Upper lobe of left lung (tissue), 6 donors: ENCODE data around the gene LBX2. TPM values are rescaled to one million over a fixed set of nuclear protein-coding genes. Genes with fewer than 3 reads are reported as not detected.
A peak's percentile ranks its signal among the peaks of the same experiment; 100 is the strongest.

Experiments used
- ATAC-seq, 2 donors: fragments of 200-7000 bp; cut with Tn5 transposase; one replicate each; pipeline ENCODE4 v1.9.1; 2022; ENCODE audit warnings: mild to moderate bottlenecking in 2 of 2, moderate library complexity in 2 of 2; ENCODE audit not compliant: low FRiP score in 2 of 2
- DNase-seq, 2 donors: peaks; one replicate each; pipeline ENCODE4 v3.0.0-alpha.2; 2019 to 2020
- H3K27ac ChIP-seq, 4 donors: fragments of 200-600 bp; sonication (generic); one replicate each; pipeline ENCODE4 v1.5.1; 2016 to 2019
- H3K27me3 ChIP-seq, 4 donors: fragments of 200-600 bp; sonication (generic); one replicate each; pipeline ENCODE4 v1.5.1; 2017 to 2019
- H3K36me3 ChIP-seq, 4 donors: fragments of 200-600 bp; sonication (generic); one replicate each; pipeline ENCODE4 v1.5.1; 2016 to 2019
- H3K4me1 ChIP-seq, 4 donors: fragments of 200-600 bp; sonication (generic); one replicate each; pipeline ENCODE4 v1.5.1; 2018 to 2019
- H3K4me3 ChIP-seq, 4 donors: fragments of 200-600 bp; sonication (generic); one replicate each; pipeline ENCODE4 v1.5.1; 2017 to 2019; ENCODE audit warnings: mild to moderate bottlenecking in 2 of 4, moderate library complexity in 1 of 4
- H3K9me3 ChIP-seq, 4 donors: fragments of 200-600 bp; sonication (generic); one replicate each; pipeline ENCODE4 v1.5.1; 2018 to 2019
- CTCF ChIP-seq, 6 experiments: fragments of 450-650 bp in 4 of 6; fragments of 200-600 bp in 2 of 6; sonication (generic) in 2 of 6; IDR thresholded peaks; one replicate each; pipeline ENCODE4 v1.5.1; 2016 to 2019; ENCODE audit warnings: antibody characterized with exemption in 6 of 6
- EP300 ChIP-seq, 4 donors: sonication (generic); formaldehyde crosslinking; IDR thresholded peaks; one replicate each; pipeline ENCODE4 v1.5.1; 2017; ENCODE audit warnings: antibody characterized with exemption in 4 of 4, control low read depth in 2 of 4
- POLR2A ChIP-seq, 4 donors: fragments of 450-650 bp; IDR thresholded peaks; one replicate each; pipeline ENCODE4 v1.5.1; 2016 to 2017; ENCODE audit warnings: antibody characterized with exemption in 4 of 4, mild to moderate bottlenecking in 2 of 4
- POLR2AphosphoS5 ChIP-seq, 2 donors: sonication (generic); formaldehyde crosslinking; IDR thresholded peaks; one replicate each; pipeline ENCODE4 v1.5.1; 2017; ENCODE audit warnings: antibody characterized with exemption in 2 of 2
- WGBS, 2 donors: methylation state at CpG; one replicate each; pipeline ENCODE4 v1.1.5; 2017 to 2018; 5-methylcytosine and 5-hydroxymethylcytosine counted together
- total RNA-seq, 6 donors: library from RNA; depleted of rRNA in 4 of 6; stranded (reverse); fragments of >200 nt in 4 of 6; gene quantifications; one replicate each; pipeline versions ENCODE4 v1.1.0 to v1.2.1, GENCODE V29; 2016 to 2021
- donor health status: DM: no; HTN: no; CAD: no; lungs with moderate emphysema.
- donor health status: DM: no; HTN: yes; CAD: no; lungs with severe emphysema.

The LBX2 gene
- total RNA-seq, 6 donors from 2014 or later, result 1.3 to 8.4 (median 2.4) TPM

GRCh38 chr2:74536166-74536950 is 37.0 kb upstream of the LBX2 start:
- no peak overlapping the region for H3K4me3 ChIP-seq
- H3K36me3 ChIP-seq, result peaks cover 0 to 19% (median 6%) of the 10 kb centered on the region in 4 donors
- H3K9me3 ChIP-seq, result no peaks in the 10 kb centered on the region
- no peaks in the 10 kb centered on the region for H3K27me3 ChIP-seq
- ATAC-seq (no peak), DNase-seq (peak in 1 of 2 donors; percentile 58)
- 89 to 94% methylated on average over 20 to 21 of the region's 23 CpGs for WGBS, 2 donors
- peaks cover 2 to 10% (median 4%) of the 10 kb centered on the region in 4 donors for H3K4me1 ChIP-seq
- H3K27ac ChIP-seq, result no peak overlapping the region
- no peak for TF ChIP-seq CTCF (IDR thresholded peaks at IDR 0.05)
- no peak for TF ChIP-seq EP300 (IDR thresholded peaks at IDR 0.05)
- TF ChIP-seq POLR2AphosphoS5 (IDR thresholded peaks at IDR 0.05), result no peak
- TF ChIP-seq POLR2A (IDR thresholded peaks at IDR 0.05), result no peak

GRCh38 chr2:74535440-74535965 is 36.1 kb upstream of the LBX2 start:
- H3K9me3 ChIP-seq, result no peaks in the 10 kb centered on the region
- no peak overlapping the region for H3K4me3 ChIP-seq
- no peak overlapping the region for H3K27ac ChIP-seq
- TF ChIP-seq POLR2AphosphoS5 (IDR thresholded peaks at IDR 0.05) (no peak), CTCF (IDR thresholded peaks at IDR 0.05) (no peak), POLR2A (IDR thresholded peaks at IDR 0.05) (no peak), EP300 (IDR thresholded peaks at IDR 0.05) (no peak)
- 90 to 94% methylated on average over 9 to 10 of the region's 10 CpGs for WGBS, 2 donors
- H3K27me3 ChIP-seq, result no peaks in the 10 kb centered on the region
- H3K4me1 ChIP-seq, result peaks cover 11 to 18% (median 12%) of the 10 kb centered on the region in 4 donors
- no peak for ATAC-seq
- peaks cover 0 to 19% (median 6%) of the 10 kb centered on the region in 4 donors for H3K36me3 ChIP-seq
- no peak for DNase-seq

GRCh38 chr2:74534411-74534810 is 35.0 kb upstream of the LBX2 start:
- no peak for TF ChIP-seq EP300 (IDR thresholded peaks at IDR 0.05)
- no peak for TF ChIP-seq POLR2AphosphoS5 (IDR thresholded peaks at IDR 0.05)
- TF ChIP-seq POLR2A (IDR thresholded peaks at IDR 0.05), result no peak
- TF ChIP-seq CTCF (IDR thresholded peaks at IDR 0.05), result no peak

GRCh38 chr2:74533464-74533863 is 34.1 kb upstream of the LBX2 start:
- ATAC-seq, result no peak
- WGBS, 2 donors, result 86 to 92% methylated on average over 4 of the region's 4 CpGs

More at GRCh38 chr2:74534411-74534810, 35.0 kb upstream of the LBX2 start:
- Histone ChIP-seq H3K4me1 (peaks cover 11 to 19% (median 13%) of the 10 kb centered on the region in 4 donors), H3K27me3 (no peaks in the 10 kb centered on the region), H3K27ac (no peak overlapping the region), H3K9me3 (no peaks in the 10 kb centered on the region), H3K4me3 (no peak overlapping the region), H3K36me3 (peaks cover 0 to 19% (median 6%) of the 10 kb centered on the region in 4 donors)
- WGBS, 2 donors, result 79% methylated on average over 12 of the region's 12 CpGs; no CpG with 5 or more reads in 1 of the 2 donors
- no peak for ATAC-seq
- no peak for DNase-seq

More at GRCh38 chr2:74533464-74533863, 34.1 kb upstream of the LBX2 start:
- TF ChIP-seq POLR2A (IDR thresholded peaks at IDR 0.05) (no peak), EP300 (IDR thresholded peaks at IDR 0.05) (no peak), POLR2AphosphoS5 (IDR thresholded peaks at IDR 0.05) (no peak), CTCF (IDR thresholded peaks at IDR 0.05) (no peak)
- Histone ChIP-seq H3K36me3 (peaks cover 0 to 19% (median 6%) of the 10 kb centered on the region in 4 donors), H3K27me3 (no peaks in the 10 kb centered on the region), H3K4me1 (peaks cover 16 to 25% (median 18%) of the 10 kb centered on the region in 4 donors), H3K27ac (no peak overlapping the region), H3K4me3 (no peak overlapping the region), H3K9me3 (no peaks in the 10 kb centered on the region)
- DNase-seq, result no peak
